Transverse colon (tissue), 4 donors: ENCODE data around the gene HNRNPDL. TPM values are rescaled to one million over a fixed set of nuclear protein-coding genes. Genes with fewer than 3 reads are reported as not detected.
A peak's percentile ranks its signal among the peaks of the same experiment; 100 is the strongest.

ENCODE experiments used
- DNase-seq: peaks from one replicate; pipeline ENCODE4 v3.0.0-alpha.2; 2019
- H3K27ac ChIP-seq, 4 donors: fragments of 200-600 bp; sonication (generic); 2 replicates each; pipeline ENCODE4 v1.5.1; 2016 to 2018; ENCODE audit warnings: inconsistent platforms in 4 of 4
- H3K27me3 ChIP-seq: fragments of 200-600 bp; sonication (generic); 2 replicates; pipeline ENCODE4 v1.5.1; 2017; ENCODE audit warnings: inconsistent platforms
- H3K36me3 ChIP-seq, 4 donors: fragments of 200-600 bp; sonication (generic); 2 replicates each; pipeline ENCODE4 v1.5.1; 2017 to 2019; ENCODE audit warnings: inconsistent platforms in 4 of 4
- H3K4me1 ChIP-seq, 4 donors: fragments of 200-600 bp; sonication (generic); 2 replicates each; pipeline ENCODE4 v1.5.1; 2017 to 2020; ENCODE audit warnings: inconsistent platforms in 4 of 4
- H3K4me3 ChIP-seq, 4 donors: fragments of 200-600 bp; sonication (generic); 1 replicate in 1 of 4; 2 replicates in 3 of 4; pipeline versions ENCODE4 v1.5.1 to v1.6.1; 2017 to 2019; ENCODE audit warnings: inconsistent platforms in 4 of 4
- H3K9me3 ChIP-seq, 2 donors: fragments of 200-600 bp; sonication (generic); 2 replicates each; pipeline ENCODE4 v1.5.1; 2017 to 2019; ENCODE audit warnings: inconsistent platforms in 2 of 2
- CTCF ChIP-seq, 5 experiments: fragments of 200-600 bp in 3 of 5; fragments of 450-650 bp in 2 of 5; sonication (generic) in 3 of 5; IDR thresholded peaks; 1 replicate in 2 of 5; 2 replicates in 3 of 5; pipeline ENCODE4 v1.5.1; 2016 to 2017; ENCODE audit warnings: antibody characterized with exemption in 5 of 5, inconsistent platforms in 3 of 5, mild to moderate bottlenecking in 2 of 5, moderate library complexity in 1 of 5
- EP300 ChIP-seq: sonication (generic); formaldehyde crosslinking; IDR thresholded peaks from one replicate; pipeline ENCODE4 v1.6.1; 2017; ENCODE audit warnings: antibody characterized with exemption, low read depth
- POLR2A ChIP-seq: fragments of 450-650 bp; IDR thresholded peaks from one replicate; pipeline ENCODE4 v1.6.1; 2016; ENCODE audit warnings: antibody characterized with exemption, mild to moderate bottlenecking, moderate library complexity
- POLR2AphosphoS5 ChIP-seq, 3 donors: sonication (generic); formaldehyde crosslinking; IDR thresholded peaks; one replicate each; pipeline ENCODE4 v1.6.1; 2016; ENCODE audit warnings: antibody characterized with exemption in 3 of 3
- WGBS, 2 donors: methylation state at CpG; one replicate each; pipeline ENCODE4 v1.1.5; 2018; ENCODE audit warnings: low coverage in 1 of 2; 5-methylcytosine and 5-hydroxymethylcytosine counted together
- in situ Hi-C, 4 donors: fragments of 200-750 bp; cut with MboI; loops; one replicate each; pipeline versions ENCODE4 v1.15.0 to v1.15.1; 2017; ENCODE audit warnings: low sequenced_read_pairs in 3 of 4, low pct_ligation_motif_present in 1 of 4, low pct_unique_long_range_greater_than_20kb in 1 of 4
- intact Hi-C: fragments of 100-400 bp; cut with DNase I; formaldehyde crosslinking; loops from one replicate; pipeline ENCODE4 v1.15.1; 2023; ENCODE audit warnings: low total_unique reads
- total RNA-seq, 4 donors: library from RNA; depleted of rRNA; stranded (reverse); fragments of >200 nt; gene quantifications; one replicate each; pipeline ENCODE4 v1.1.0, GENCODE V29; 2016

HNRNPDL gene
- total RNA-seq, 4 donors from 2014 or later, result 78.4 to 131 (median 100) TPM

GRCh38 chr4:82461710-82462109, 31.4 kb upstream of the HNRNPDL start:
- H3K4me1 ChIP-seq, result peaks cover 0 to 7% (median 3%) of the 10 kb centered on the region in 4 donors
- peak overlapping the region in 1 of 4 donors; percentile 27 for H3K27ac ChIP-seq
- no peaks in the 10 kb centered on the region for H3K9me3 ChIP-seq
- peaks cover 0 to 23% (median 7%) of the 10 kb centered on the region in 4 donors for H3K36me3 ChIP-seq
- 77 to 86% methylated on average over 2 of the region's 2 CpGs for WGBS, 2 donors
- H3K4me3 ChIP-seq, result no peak overlapping the region
- no peaks in the 10 kb centered on the region for H3K27me3 ChIP-seq
- TF ChIP-seq POLR2AphosphoS5 (IDR thresholded peaks at IDR 0.05) (no peak), CTCF (IDR thresholded peaks at IDR 0.05) (no peak), POLR2A (no peak), EP300 (no peak)
- DNase-seq, result no peak
- intact Hi-C loops, result no loop called here
- in situ Hi-C loops, result loop anchor here (10.0 to 25.0 kb wide), 4 partner anchors 273 to 826 kb away; partner anchors contain the start of genes COPS4 (in 1 of the 4) and COQ2 (in 1 of the 4)

GRCh38 chr4:82458729-82459128, 28.5 kb upstream of the HNRNPDL start:
- WGBS, 2 donors, result 80 to 89% methylated on average over 2 of the region's 2 CpGs
- in situ Hi-C loops, result loop anchor here (25.0 kb wide), 3 partner anchors 579 to 829 kb away; partner anchors contain the start of genes COPS4 (in 1 of the 4) and COQ2 (in 1 of the 4)

GRCh38 chr4:82457266-82457665, 27.0 kb upstream of the HNRNPDL start:
- WGBS, 2 donors, result 94 to 100% methylated on average over 1 to 7 of the region's 7 CpGs
- DNase-seq, result no peak
- Histone ChIP-seq H3K27ac (no peak overlapping the region), H3K4me1 (no peaks in the 10 kb centered on the region), H3K4me3 (no peak overlapping the region), H3K27me3 (no peaks in the 10 kb centered on the region), H3K36me3 (peaks cover 0 to 35% (median 12%) of the 10 kb centered on the region in 4 donors), H3K9me3 (no peaks in the 10 kb centered on the region)
- in situ Hi-C loops (loop anchor here (25.0 kb wide), 3 partner anchors 580 to 830 kb away; partner anchors contain the start of genes COPS4 (in 1 of the 4) and COQ2 (in 1 of the 4)), intact Hi-C loops (no loop called here)
- TF ChIP-seq EP300, result no peak
- TF ChIP-seq POLR2AphosphoS5 (IDR thresholded peaks at IDR 0.05), result no peak
- TF ChIP-seq POLR2A, result no peak
- no peak for TF ChIP-seq CTCF (IDR thresholded peaks at IDR 0.05)

More at GRCh38 chr4:82458729-82459128, 28.5 kb upstream of the HNRNPDL start:
- Histone ChIP-seq H3K4me3 (no peak overlapping the region), H3K4me1 (peaks cover 0 to 7% (median 3%) of the 10 kb centered on the region in 4 donors), H3K9me3 (no peaks in the 10 kb centered on the region), H3K36me3 (peaks cover 0 to 31% (median 9%) of the 10 kb centered on the region in 4 donors), H3K27me3 (no peaks in the 10 kb centered on the region), H3K27ac (no peak overlapping the region)
- TF ChIP-seq POLR2A (no peak), CTCF (IDR thresholded peaks at IDR 0.05) (no peak), POLR2AphosphoS5 (IDR thresholded peaks at IDR 0.05) (no peak), EP300 (no peak)
- intact Hi-C loops, result no loop called here
- no peak for DNase-seq

- H3K4me3 ChIP-seq, result no peak overlapping the region
- H3K4me1 ChIP-seq, result no peaks in the 10 kb centered on the region
- H3K27me3 ChIP-seq, result no peaks in the 10 kb centered on the region
- intact Hi-C loops, result no loop called here
- no peaks in the 10 kb centered on the region for H3K9me3 ChIP-seq
- no peak for DNase-seq
- 99 to 100% methylated on average over 2 to 7 of the region's 7 CpGs for WGBS, 2 donors
- in situ Hi-C loops, result loop anchor here (25.0 kb wide), 3 partner anchors 585 to 835 kb away; partner anchors contain the start of genes COPS4 (in 1 of the 4) and COQ2 (in 1 of the 4)
- TF ChIP-seq POLR2AphosphoS5 (IDR thresholded peaks at IDR 0.05) (no peak), CTCF (IDR thresholded peaks at IDR 0.05) (no peak), EP300 (no peak), POLR2A (no peak)
- H3K27ac ChIP-seq, result no peak overlapping the region
- peaks cover 0 to 33% (median 15%) of the 10 kb centered on the region in 4 donors for H3K36me3 ChIP-seq
Observed at GRCh38 chr4:82452026-82452425, 21.8 kb upstream of the HNRNPDL start.
